IMR-90 (cell line): Measurements from ENCODE around the gene GNB1L. TPM values are rescaled to one million over a fixed set of nuclear protein-coding genes. Genes with fewer than 3 reads are reported as not detected.

Experiments used
- ATAC-seq: fragments of 200-7000 bp; cut with Tn5 transposase; 2 replicates; pipeline ENCODE4 v1.9.1; 2020; ENCODE audit warnings: low read depth, mild to moderate bottlenecking, moderate library complexity
- BruUV-seq: library from RNA; stranded (reverse); fragments of 400-500 nt; replicated peaks from 2 replicates; lab custom pipeline; 2021; lab: Mats Ljungman, UMichigan
- CTCF ChIA-PET: fragments of 300-600 bp; formaldehyde crosslinking; extraction: SDS; loops from one replicate; lab custom pipeline; 2021; ENCODE audit warnings: antibody characterized with exemption; lab: Yijun Ruan, JAX
- POLR2A ChIA-PET: fragments of 300-600 bp; sonication (Branson Sonifier 250); formaldehyde crosslinking; loops from one replicate; lab custom pipeline; 2022; ENCODE audit warnings: antibody characterized with exemption; ENCODE audit not compliant: unreplicated experiment; lab: Charles Lee
- DNase-seq: peaks from one replicate; pipeline ENCODE4 v3.0.0; 2013
- H2AFZ ChIP-seq: replicated peaks from 2 replicates; pipeline ENCODE3; 2013; ENCODE audit warnings: low read length, mild to moderate bottlenecking; ENCODE audit not compliant: poor library complexity
- H2AK5ac ChIP-seq: 2 replicates; pipeline ENCODE4 v1.6.1; 2013; ENCODE audit warnings: low read depth, low read length, inconsistent platforms
- H2AK9ac ChIP-seq: replicated peaks from 2 replicates; pipeline ENCODE3; 2013; ENCODE audit warnings: mild to moderate bottlenecking, low read depth, low read length, moderate library complexity; ENCODE audit not compliant: poor library complexity
- H2BK120ac ChIP-seq: 2 replicates; pipeline ENCODE4 v1.6.1; 2013; ENCODE audit warnings: low read depth, low read length, inconsistent platforms
- H2BK15ac ChIP-seq: 3 replicates; pipeline ENCODE4 v1.6.1; 2013; ENCODE audit warnings: low read depth, low read length, inconsistent platforms
- H2BK20ac ChIP-seq: 2 replicates; pipeline ENCODE4 v1.6.1; 2013; ENCODE audit warnings: low read depth, mild to moderate bottlenecking, inconsistent platforms, low read length, moderate library complexity
- H2BK5ac ChIP-seq: 2 replicates; pipeline ENCODE4 v1.6.1; 2013; ENCODE audit warnings: mild to moderate bottlenecking, low read depth, low read length, inconsistent platforms; ENCODE audit not compliant: poor library complexity, severe bottlenecking
- H3K14ac ChIP-seq: replicated peaks from 2 replicates; pipeline ENCODE4 v1.6.1; 2013; ENCODE audit warnings: low read depth, low read length, inconsistent platforms
- H3K18ac ChIP-seq: 2 replicates; pipeline ENCODE4 v1.6.1; 2013; ENCODE audit warnings: low read depth, low read length, control low read depth
- H3K23ac ChIP-seq: 2 replicates; pipeline ENCODE4 v1.6.1; 2013; ENCODE audit warnings: low read depth, low read length, inconsistent platforms
- H3K27ac ChIP-seq: 2 replicates; pipeline ENCODE4 v1.5.1; 2013; ENCODE audit warnings: mild to moderate bottlenecking, control low read depth, low read length; ENCODE audit not compliant: insufficient read depth
- H3K27me3 ChIP-seq: 2 replicates; pipeline ENCODE4 v1.6.1; 2013; ENCODE audit warnings: low read length; ENCODE audit not compliant: control insufficient read depth, insufficient read depth
- H3K36me3 ChIP-seq: 2 replicates; pipeline ENCODE4 v1.6.1; 2013; ENCODE audit warnings: low read length, mixed read lengths; ENCODE audit not compliant: control insufficient read depth, insufficient read depth
- H3K4ac ChIP-seq: 2 replicates; pipeline ENCODE4 v1.6.1; 2013; ENCODE audit warnings: low read depth, low read length, inconsistent platforms
- H3K4me1 ChIP-seq: 2 replicates; pipeline ENCODE4 v1.6.1; 2013; ENCODE audit warnings: low read length, mixed read lengths; ENCODE audit not compliant: control insufficient read depth, insufficient read depth
- H3K4me2 ChIP-seq: 2 replicates; pipeline ENCODE4 v1.6.1; 2013; ENCODE audit warnings: low read depth, mild to moderate bottlenecking, control low read depth, low read length, moderate library complexity
- H3K4me3 ChIP-seq: 2 replicates; pipeline ENCODE4 v1.5.1; 2013; ENCODE audit warnings: low read depth, mild to moderate bottlenecking, control low read depth, low read length, moderate library complexity; ENCODE audit not compliant: insufficient read depth
- H3K56ac ChIP-seq: 2 replicates; pipeline ENCODE4 v1.6.1; 2013; ENCODE audit warnings: low read length, inconsistent platforms; ENCODE audit not compliant: insufficient read depth; ENCODE audit errors: extremely low read depth
- H3K79me1 ChIP-seq, 2 experiments: 2 replicates each; pipeline ENCODE4 v1.6.1; 2013; ENCODE audit warnings: low read length in 2 of 2, inconsistent platforms in 1 of 2, low read depth in 1 of 2
- H3K9ac ChIP-seq: 2 replicates; pipeline ENCODE4 v1.6.1; 2013; ENCODE audit warnings: low read depth, low read length, control low read depth
- H3K9me1 ChIP-seq: 2 replicates; pipeline ENCODE4 v1.6.1; 2013; ENCODE audit warnings: low read length, inconsistent platforms; ENCODE audit not compliant: insufficient read depth
- H3K9me3 ChIP-seq: 2 replicates; pipeline ENCODE4 v1.6.1; 2013; ENCODE audit warnings: low read length; ENCODE audit not compliant: control insufficient read depth, insufficient read depth
- H4K20me1 ChIP-seq: 2 replicates; pipeline ENCODE4 v1.6.1; 2013; ENCODE audit warnings: low read length, inconsistent platforms; ENCODE audit not compliant: insufficient read depth
- H4K5ac ChIP-seq: 2 replicates; pipeline ENCODE4 v1.6.1; 2013; ENCODE audit warnings: mild to moderate bottlenecking, low read depth, low read length, control low read depth
- H4K8ac ChIP-seq, 2 experiments: 2 replicates each; pipeline ENCODE4 v1.6.1; 2013; ENCODE audit warnings: low read depth in 2 of 2, low read length in 2 of 2, control low read depth in 1 of 2, inconsistent platforms in 1 of 2
- H4K91ac ChIP-seq: 2 replicates; pipeline ENCODE4 v1.6.1; 2013; ENCODE audit warnings: low read depth, low read length, inconsistent platforms; ENCODE audit not compliant: insufficient read depth
- BHLHE40 ChIP-seq: fragments of 150-350 bp; IDR thresholded peaks from 2 replicates; pipeline ENCODE4 v1.6.1; 2016; ENCODE audit warnings: mild to moderate bottlenecking, low read depth, low read length
- CEBPB ChIP-seq: IDR thresholded peaks from 2 replicates; pipeline ENCODE4 v1.6.1; 2012; ENCODE audit warnings: low read depth, low read length, improper control_type of control experiment
- CHD1 ChIP-seq: IDR thresholded peaks from 2 replicates; pipeline ENCODE4 v1.6.1; 2012; ENCODE audit warnings: low read depth, low read length, improper control_type of control experiment
- CTCF ChIP-seq: conservative IDR thresholded peaks from 2 replicates; pipeline ENCODE4 v1.5.1; 2012; ENCODE audit warnings: mild to moderate bottlenecking, low read depth, low read length, improper control_type of control experiment
- ELK1 ChIP-seq: fragments of 150-350 bp; IDR thresholded peaks from 2 replicates; pipeline ENCODE4 v1.6.1; 2016; ENCODE audit warnings: low read depth, mild to moderate bottlenecking, low read length, moderate library complexity, borderline replicate concordance
- FOS ChIP-seq: fragments of 150-350 bp; IDR thresholded peaks from 2 replicates; pipeline ENCODE4 v1.6.1; 2016; ENCODE audit warnings: low read depth, low read length
- MAFK ChIP-seq: IDR thresholded peaks from 2 replicates; pipeline ENCODE4 v1.6.1; 2012; ENCODE audit warnings: low read depth, low read length, improper control_type of control experiment
- MAZ ChIP-seq: IDR thresholded peaks from 2 replicates; pipeline ENCODE4 v1.6.1; 2012; ENCODE audit warnings: low read depth, mild to moderate bottlenecking, low read length, improper control_type of control experiment, moderate library complexity, borderline replicate concordance
- MXI1 ChIP-seq: IDR thresholded peaks from 2 replicates; pipeline ENCODE4 v1.6.1; 2012; ENCODE audit warnings: low read depth, mild to moderate bottlenecking, low read length, moderate library complexity, borderline replicate concordance
- NFE2L2 ChIP-seq: fragments of 150-350 bp; IDR thresholded peaks from 2 replicates; pipeline ENCODE4 v1.6.1; 2016; ENCODE audit warnings: low read depth, mild to moderate bottlenecking, low read length
- POLR2A ChIP-seq: IDR thresholded peaks from 2 replicates; pipeline ENCODE4 v1.6.1; 2012; ENCODE audit warnings: mild to moderate bottlenecking, low read depth, low read length
- RAD21 ChIP-seq: IDR thresholded peaks from 2 replicates; pipeline ENCODE4 v1.6.1; 2012; ENCODE audit warnings: low read length, improper control_type of control experiment
- RCOR1 ChIP-seq: IDR thresholded peaks from 2 replicates; pipeline ENCODE4 v1.6.1; 2012; ENCODE audit warnings: mild to moderate bottlenecking, low read length, improper control_type of control experiment; ENCODE audit not compliant: insufficient replicate concordance
- RFX5 ChIP-seq: IDR thresholded peaks from 2 replicates; pipeline ENCODE4 v1.8.0; 2012; ENCODE audit warnings: low read depth, mild to moderate bottlenecking, low read length, moderate library complexity
- SMC3 ChIP-seq: fragments of 150-350 bp; IDR thresholded peaks from 2 replicates; pipeline ENCODE4 v1.6.1; 2016; ENCODE audit warnings: low read depth, mild to moderate bottlenecking, antibody characterized with exemption, low read length, moderate library complexity
- USF2 ChIP-seq: fragments of 150-350 bp; IDR thresholded peaks from 2 replicates; pipeline ENCODE4 v1.6.1; 2017; ENCODE audit warnings: mild to moderate bottlenecking, antibody characterized with exemption, low read length, low read depth
- WGBS, 2 experiments: methylation state at CpG; one replicate each; pipeline versions ENCODE4 v1.1.5 to v1.1.7; 2013; ENCODE audit warnings: missing lambda C conversion rate in 2 of 2; ENCODE audit not compliant: insufficient read length in 1 of 2; ENCODE audit errors: extremely low coverage in 2 of 2; 5-methylcytosine and 5-hydroxymethylcytosine counted together
- dilution Hi-C: fragments of 300-500 bp; cut with HindIII; formaldehyde crosslinking; loops from one replicate; pipeline ENCODE4 v1.14.3; 2018; ENCODE audit warnings: low sequenced_read_pairs; ENCODE audit not compliant: unreplicated experiment
- in situ Hi-C: fragments of 300-500 bp; cut with MboI; formaldehyde crosslinking; loops from 3 replicates; pipeline ENCODE4 v1.14.3; 2019; ENCODE audit warnings: low sequenced_read_pairs, inconsistent platforms, mixed read lengths
- intact Hi-C: fragments of 100-400 bp; cut with micrococcal nuclease; formaldehyde crosslinking; loops from 2 replicates; pipeline ENCODE4 v1.10.0; 2022
- polyA plus RNA-seq, 3 experiments: library from polyadenylated mRNA; depleted of rRNA; stranded (reverse); fragments of >200 nt; gene quantifications; 2 replicates each; pipeline ENCODE4 v1.2.3, GENCODE V29; 2012; ENCODE audit warnings: low replicate concordance in 1 of 3
- total RNA-seq: library from RNA; depleted of rRNA; stranded (reverse); fragments of >200 nt; gene quantifications from 2 replicates; pipeline ENCODE4 v1.2.3, GENCODE V29; 2012

The GNB1L gene
- total and polyA plus RNA-seq, 2 of the 4 experiments (the other 2 are of a cell fraction) = 2.5 to 4.4 TPM

- CTCF ChIA-PET = no interaction called here
- in situ Hi-C loops (no loop called here), intact Hi-C loops (no loop called here), dilution Hi-C loops (no loop called here)
- no peak overlapping the region for H2BK5ac ChIP-seq
- H2BK120ac ChIP-seq = no peak overlapping the region
- H3K27ac ChIP-seq = no peak overlapping the region
- no peaks in the 10 kb centered on the region for H3K79me1 ChIP-seq
- no peaks in the 10 kb centered on the region; the same call in 1 of the 2 replicates for H4K20me1 ChIP-seq
- no peak overlapping the region for H3K56ac ChIP-seq
- H2AFZ ChIP-seq = no peak overlapping the region
- no peaks in the 10 kb centered on the region for H3K9me1 ChIP-seq
- no peak for DNase-seq
- H2BK20ac ChIP-seq = no peak overlapping the region
- no peaks in the 10 kb centered on the region for H3K36me3 ChIP-seq
- BruUV-seq = no TSS peak
- no peak overlapping the region for H3K18ac ChIP-seq
- no peaks in the 10 kb centered on the region for H3K9me3 ChIP-seq
- no peak overlapping the region for H2AK5ac ChIP-seq
- no peak overlapping the region for H2AK9ac ChIP-seq
- ATAC-seq = no peak
- H3K4ac ChIP-seq = no peak overlapping the region
- no peak overlapping the region for H3K9ac ChIP-seq
- POLR2A ChIA-PET = no interaction called here
- no peak overlapping the region for H4K5ac ChIP-seq
- no peaks in the 10 kb centered on the region for H3K4me1 ChIP-seq
- H3K27me3 ChIP-seq = peaks cover 3% of the 10 kb centered on the region; the same call in 1 of the 2 replicates
- no peak overlapping the region for H3K4me3 ChIP-seq
- no peak overlapping the region for H2BK15ac ChIP-seq
- no peak overlapping the region for H4K91ac ChIP-seq
- no peak overlapping the region for H4K8ac ChIP-seq
- WGBS, 2 experiments = no CpG with 5 or more reads among the region's 4 CpGs
- TF ChIP-seq MAZ (no peak), SMC3 (no peak), CTCF (no peak), ELK1 (no peak), NFE2L2 (no peak), CHD1 (no peak), POLR2A (no peak), FOS (no peak), MAFK (no peak), MXI1 (no peak), BHLHE40 (no peak), USF2 (no peak), RCOR1 (no peak), RFX5 (no peak), RAD21 (no peak), CEBPB (no peak)
- H3K23ac ChIP-seq = no peak overlapping the region
- no peak overlapping the region for H3K4me2 ChIP-seq
- H3K14ac ChIP-seq = no peak overlapping the region
Measured at GRCh38 chr22:19743651-19744050, 111.0 kb downstream of the GNB1L start.
